Right ventricle myocardium inferior (tissue), 1 donor: Measurements from ENCODE around the gene STAB2. TPM values are rescaled to one million over a fixed set of nuclear protein-coding genes. Genes with fewer than 3 reads are reported as not detected.

Experiments
- ATAC-seq: fragments of 200-7000 bp; cut with Tn5 transposase; one replicate; pipeline ENCODE4 v1.9.1; 2020; ENCODE audit warnings: mild to moderate bottlenecking, moderate library complexity
- DNase-seq: peaks from one replicate; pipeline ENCODE4 v3.0.0; 2021; ENCODE audit errors: missing footprints
- intact Hi-C: fragments of 100-400 bp; cut with DNase I; formaldehyde crosslinking; loops from one replicate; pipeline ENCODE4 v1.11.0; 2022
- long read RNA-seq: library from polyadenylated mRNA; unstranded; transcript quantifications from one replicate; pipeline ENCODE4 v2.0.0, GENCODE V29; 2021
- total RNA-seq: library from RNA; stranded (reverse); fragmentation: NEBNext Ultra II Directional; extraction: Animal tissue kit (Norgen Biotek cat#: 25700); gene quantifications from one replicate; pipeline ENCODE4 v1.2.1, GENCODE V29; 2021
- donor health status: DM: no; HTN: yes; CAD: no; lungs with severe emphysema.

STAB2 gene, protein sequence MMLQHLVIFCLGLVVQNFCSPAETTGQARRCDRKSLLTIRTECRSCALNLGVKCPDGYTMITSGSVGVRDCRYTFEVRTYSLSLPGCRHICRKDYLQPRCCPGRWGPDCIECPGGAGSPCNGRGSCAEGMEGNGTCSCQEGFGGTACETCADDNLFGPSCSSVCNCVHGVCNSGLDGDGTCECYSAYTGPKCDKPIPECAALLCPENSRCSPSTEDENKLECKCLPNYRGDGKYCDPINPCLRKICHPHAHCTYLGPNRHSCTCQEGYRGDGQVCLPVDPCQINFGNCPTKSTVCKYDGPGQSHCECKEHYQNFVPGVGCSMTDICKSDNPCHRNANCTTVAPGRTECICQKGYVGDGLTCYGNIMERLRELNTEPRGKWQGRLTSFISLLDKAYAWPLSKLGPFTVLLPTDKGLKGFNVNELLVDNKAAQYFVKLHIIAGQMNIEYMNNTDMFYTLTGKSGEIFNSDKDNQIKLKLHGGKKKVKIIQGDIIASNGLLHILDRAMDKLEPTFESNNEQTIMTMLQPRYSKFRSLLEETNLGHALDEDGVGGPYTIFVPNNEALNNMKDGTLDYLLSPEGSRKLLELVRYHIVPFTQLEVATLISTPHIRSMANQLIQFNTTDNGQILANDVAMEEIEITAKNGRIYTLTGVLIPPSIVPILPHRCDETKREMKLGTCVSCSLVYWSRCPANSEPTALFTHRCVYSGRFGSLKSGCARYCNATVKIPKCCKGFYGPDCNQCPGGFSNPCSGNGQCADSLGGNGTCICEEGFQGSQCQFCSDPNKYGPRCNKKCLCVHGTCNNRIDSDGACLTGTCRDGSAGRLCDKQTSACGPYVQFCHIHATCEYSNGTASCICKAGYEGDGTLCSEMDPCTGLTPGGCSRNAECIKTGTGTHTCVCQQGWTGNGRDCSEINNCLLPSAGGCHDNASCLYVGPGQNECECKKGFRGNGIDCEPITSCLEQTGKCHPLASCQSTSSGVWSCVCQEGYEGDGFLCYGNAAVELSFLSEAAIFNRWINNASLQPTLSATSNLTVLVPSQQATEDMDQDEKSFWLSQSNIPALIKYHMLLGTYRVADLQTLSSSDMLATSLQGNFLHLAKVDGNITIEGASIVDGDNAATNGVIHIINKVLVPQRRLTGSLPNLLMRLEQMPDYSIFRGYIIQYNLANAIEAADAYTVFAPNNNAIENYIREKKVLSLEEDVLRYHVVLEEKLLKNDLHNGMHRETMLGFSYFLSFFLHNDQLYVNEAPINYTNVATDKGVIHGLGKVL (N-terminal part only)
- total RNA-seq = 0.11 TPM
- long read RNA-seq = 0 reads

DNA sequence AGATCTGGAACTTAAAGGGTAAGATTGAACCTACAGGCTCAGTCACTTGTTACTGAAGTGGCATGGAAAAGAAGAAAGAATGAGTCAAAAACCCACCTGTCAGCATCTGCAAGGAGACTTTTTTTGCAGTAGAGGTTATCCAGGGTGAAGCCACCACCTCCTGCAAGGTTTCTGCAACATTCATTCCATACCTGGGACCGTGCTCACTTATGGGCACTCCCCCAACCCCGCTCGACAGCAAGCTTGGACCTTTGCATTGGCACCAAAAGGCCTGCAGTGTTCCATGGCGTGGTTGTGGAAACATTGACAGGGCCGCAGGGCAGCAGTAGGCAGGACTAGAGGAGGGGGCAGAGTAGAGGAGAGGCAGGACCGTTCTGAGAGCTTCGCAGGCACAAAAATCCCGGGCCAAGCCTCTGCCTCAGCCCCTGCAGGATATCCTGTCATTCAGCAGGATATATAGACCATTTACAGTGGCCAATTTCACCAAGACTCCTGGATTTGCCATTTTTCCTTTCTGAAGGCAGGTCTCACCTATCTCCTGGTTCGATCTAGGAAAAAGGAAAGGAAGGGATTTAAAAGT is at the start of gene STAB2:
Gene STAB2, plus strand, starts transcription at position 483 of the 580 bp plus-strand sequence. CDS start 204 bp downstream, outside the sequence.
- ATAC-seq (no peak), DNase-seq (no peak)
- intact Hi-C loops = no loop called here

DNA sequence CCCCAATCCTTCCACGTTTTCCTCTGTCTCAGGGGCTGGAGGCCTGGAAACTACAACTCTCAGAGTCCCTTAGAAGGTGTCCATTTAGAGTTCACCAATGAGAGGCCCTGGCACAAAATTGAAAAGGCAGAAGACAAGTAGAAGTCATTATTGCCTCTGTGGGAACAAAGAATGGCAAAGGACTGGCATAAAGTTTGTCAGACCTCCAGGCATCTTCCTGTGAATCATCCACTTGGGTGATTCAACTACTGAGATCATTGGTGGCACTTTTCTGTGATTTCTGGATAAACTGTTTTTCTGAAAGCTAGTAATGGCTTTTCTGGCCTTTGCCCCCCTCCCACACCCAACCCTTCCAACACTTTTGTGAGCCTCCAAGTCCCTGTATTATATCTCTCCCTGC is 48.7 kb upstream of the STAB2 start:
- ATAC-seq (no peak), DNase-seq (no peak)
- intact Hi-C loops = no loop called here

DNA sequence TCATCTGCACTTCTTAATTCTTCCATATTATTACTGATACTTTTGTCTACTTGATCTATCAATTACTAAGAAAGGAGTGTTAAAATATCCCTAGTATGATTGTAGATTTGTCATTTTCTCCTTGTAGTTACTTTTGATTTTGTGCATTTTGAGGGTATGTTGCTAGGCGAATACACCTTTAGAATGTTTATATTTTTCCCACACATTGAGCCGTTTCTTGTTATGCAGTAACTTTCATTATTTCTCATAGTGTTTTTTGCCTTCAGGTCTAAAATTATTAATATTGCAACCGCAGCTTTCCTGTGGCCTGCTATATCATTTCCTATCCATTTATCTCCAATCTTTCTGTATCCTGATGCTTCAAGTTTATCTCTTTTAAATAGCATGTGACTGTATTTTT is 46.8 kb upstream of the STAB2 start:
- intact Hi-C loops = no loop called here
- ATAC-seq (no peak), DNase-seq (no peak)

DNA sequence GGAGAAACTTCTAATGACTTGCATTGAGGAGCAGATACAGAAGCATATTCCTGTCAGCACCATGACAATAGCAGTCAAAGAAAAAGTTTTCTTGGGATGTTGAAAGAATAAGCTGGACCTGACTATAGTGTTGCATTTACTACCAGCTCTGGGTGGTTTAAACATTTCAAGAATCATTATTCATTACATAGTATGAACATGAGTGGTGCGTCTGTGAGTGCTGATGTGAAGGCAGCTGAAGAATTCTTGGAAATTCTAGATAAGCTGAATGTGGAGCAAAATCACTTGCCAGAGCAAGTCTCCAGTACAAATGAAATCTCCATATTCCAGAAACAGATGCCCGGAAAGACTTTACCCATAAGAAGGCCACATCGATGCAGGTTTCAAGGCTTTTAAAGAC is 45.0 kb upstream of the STAB2 start:
- DNase-seq = no peak
- intact Hi-C loops = no loop called here
- ATAC-seq = no peak

DNA sequence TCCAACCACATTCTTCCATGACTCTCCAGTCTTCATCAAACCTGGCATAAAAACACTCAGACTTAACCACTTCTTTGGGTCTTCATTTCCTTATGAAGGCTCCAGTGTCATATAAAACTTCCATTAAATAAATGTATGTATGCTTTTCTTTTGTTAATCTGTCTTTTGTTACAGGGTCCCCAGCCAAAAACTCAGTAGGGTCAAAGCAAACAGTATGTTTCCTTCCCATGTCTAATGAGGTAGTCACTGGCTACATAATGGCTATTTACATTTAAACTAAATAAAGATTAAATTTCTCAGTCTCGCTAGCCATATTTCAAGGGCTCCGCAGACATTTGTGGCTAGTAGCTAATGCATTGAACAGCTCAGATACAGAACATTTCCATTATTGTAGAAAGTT is 40.1 kb upstream of the STAB2 start:
- ATAC-seq = no peak
- intact Hi-C loops = loop anchor here (5.0 kb wide), 3 partner anchors 600 to 1610 kb away; no protein-coding TSS in a partner anchor
- DNase-seq = no peak

DNA sequence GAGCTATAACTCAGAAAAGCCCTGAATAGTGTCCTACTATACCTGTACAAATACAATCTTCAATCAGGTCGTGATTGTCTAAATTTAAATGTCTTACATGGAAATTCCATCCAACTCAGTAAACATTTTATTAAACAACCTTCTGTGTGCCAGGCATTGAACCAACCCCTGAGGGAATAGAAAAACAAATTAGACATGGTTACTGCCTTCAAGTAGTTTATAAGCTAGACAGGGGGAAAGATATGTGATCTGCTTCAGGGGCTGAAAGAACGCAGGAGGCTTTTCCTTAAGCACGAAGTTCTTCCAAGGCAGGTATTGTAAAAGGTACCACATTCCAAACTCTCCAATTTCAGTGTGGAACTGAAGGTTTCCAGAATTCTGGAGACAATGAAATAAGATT is 39.7 kb upstream of the STAB2 start:
- ATAC-seq (no peak), DNase-seq (no peak)
- intact Hi-C loops = loop anchor here (5.0 kb wide), 3 partner anchors 600 to 1610 kb away; no protein-coding TSS in a partner anchor

- intact Hi-C loops = loop anchor here (5.0 kb wide), 3 partner anchors 601 to 1611 kb away; no protein-coding TSS in a partner anchor
- DNase-seq = no peak
- ATAC-seq = no peak
Observed at GRCh38 chr12:103547929-103548328, 39.1 kb upstream of the STAB2 start.

DNA sequence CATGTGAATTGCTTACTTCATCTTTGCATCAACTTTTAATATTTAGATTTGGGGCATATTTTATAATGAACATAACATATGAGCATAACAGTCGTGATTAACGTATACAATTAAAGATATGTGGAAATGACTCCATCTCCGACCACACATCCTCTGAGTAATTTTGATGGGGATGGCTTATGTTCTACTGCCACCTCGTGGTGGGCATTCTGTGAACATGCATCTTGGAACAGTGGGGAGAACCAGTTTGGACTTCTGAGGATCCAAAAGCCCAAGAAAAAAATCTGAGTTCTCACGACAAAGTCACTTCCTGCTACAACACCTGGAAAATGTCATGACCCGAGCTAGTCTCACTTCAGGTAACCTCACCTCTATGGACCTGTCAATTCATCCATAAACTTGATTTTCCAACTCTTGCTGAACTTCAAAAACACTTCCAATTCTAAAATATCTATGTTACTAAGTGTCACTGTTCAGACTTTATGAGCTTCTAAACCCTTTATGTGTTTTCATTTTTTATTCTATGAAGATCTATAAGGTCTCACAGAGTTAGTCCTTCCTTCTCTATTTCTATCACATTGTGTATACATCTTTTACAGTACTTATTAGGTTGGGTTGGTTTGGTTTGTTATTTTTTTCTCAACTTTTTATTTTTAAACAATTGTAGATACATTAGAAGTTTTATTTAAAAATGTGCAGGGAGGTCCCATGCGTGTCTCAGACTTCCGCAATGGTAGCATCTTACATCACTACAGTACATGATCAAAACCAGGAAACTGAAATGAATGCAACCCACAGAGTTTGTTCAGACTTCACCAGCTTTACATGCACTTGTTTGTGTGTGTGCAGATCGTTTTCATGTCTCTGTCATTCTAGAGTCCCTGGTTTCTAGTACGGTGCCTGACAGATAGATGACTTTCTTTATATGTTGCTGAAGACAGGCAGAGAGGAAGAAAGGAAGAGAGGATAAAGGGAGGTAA is 38.2 kb upstream of the STAB2 start:
- DNase-seq = no peak
- peak; percentile 31 for ATAC-seq
- intact Hi-C loops = loop anchor here (5.0 kb wide), 3 partner anchors 602 to 1612 kb away; no protein-coding TSS in a partner anchor

DNA sequence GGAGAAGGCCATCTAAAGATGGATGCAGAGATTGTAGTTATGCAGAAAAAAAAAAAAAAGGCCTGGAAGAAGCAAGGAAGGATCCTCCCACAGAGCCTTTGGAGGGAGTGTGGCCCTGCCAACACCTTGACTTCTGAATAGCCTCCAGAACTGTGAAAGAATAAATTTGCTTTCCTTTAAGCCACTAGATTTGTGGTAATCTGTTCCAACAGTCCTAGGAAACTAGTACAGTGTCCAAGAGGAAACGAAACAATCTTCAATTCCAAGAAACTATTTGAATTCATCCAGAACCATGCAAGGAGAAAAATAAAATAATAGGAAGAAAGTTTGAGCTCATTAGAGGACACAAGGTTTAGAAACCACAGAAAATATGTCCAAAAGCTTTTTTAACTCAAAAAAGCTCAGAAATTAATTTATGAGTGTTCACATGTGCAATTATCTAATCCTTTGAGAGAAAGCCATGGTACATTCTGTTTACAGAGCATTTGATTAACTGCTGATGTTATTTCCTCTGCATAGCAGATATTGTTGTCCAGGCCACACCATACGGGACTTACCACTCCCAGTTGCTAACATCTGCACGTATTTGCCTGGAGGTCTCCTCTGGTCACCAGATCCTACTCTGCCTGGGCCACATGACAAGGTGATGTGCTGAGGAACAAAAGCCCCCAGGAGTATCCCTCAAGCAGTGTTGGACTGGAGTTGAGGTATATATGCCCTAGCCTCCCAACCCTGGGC is 30.0 kb upstream of the STAB2 start:
- peak; percentile 88 for ATAC-seq
- DNase-seq = no peak

GRCh38 chr12:103557628-103558010 is 29.5 kb upstream of the STAB2 start:
- intact Hi-C loops = no loop called here
- ATAC-seq = peak; percentile 11
- DNase-seq = no peak

More for the DNA sequence above, 30.0 kb upstream of the STAB2 start:
- intact Hi-C loops = no loop called here

DNA sequence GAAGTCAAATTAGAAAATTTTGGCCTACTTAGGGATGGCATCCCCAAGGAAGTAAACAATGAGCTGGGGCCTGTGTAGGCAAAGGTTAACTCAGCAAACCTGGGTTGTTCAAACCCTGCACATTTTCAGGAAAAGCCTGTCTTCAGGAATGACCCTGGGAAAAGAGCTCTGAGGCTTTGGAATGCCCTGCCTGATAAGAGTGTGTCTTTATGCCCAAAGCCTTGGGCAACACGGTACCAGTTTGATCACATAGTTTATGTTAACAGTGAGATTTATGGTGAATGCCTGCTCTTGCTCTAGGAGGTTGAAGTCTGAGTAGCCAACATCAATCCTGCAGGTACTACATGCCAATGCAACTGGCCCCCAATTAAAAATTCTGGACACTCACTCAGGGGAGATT is 28.2 kb upstream of the STAB2 start:
- ATAC-seq (no peak), DNase-seq (no peak)
- intact Hi-C loops = no loop called here

- intact Hi-C loops = no loop called here
- DNase-seq (no peak), ATAC-seq (no peak)
Observed at GRCh38 chr12:103560604-103561101, 26.4 kb upstream of the STAB2 start.

DNA sequence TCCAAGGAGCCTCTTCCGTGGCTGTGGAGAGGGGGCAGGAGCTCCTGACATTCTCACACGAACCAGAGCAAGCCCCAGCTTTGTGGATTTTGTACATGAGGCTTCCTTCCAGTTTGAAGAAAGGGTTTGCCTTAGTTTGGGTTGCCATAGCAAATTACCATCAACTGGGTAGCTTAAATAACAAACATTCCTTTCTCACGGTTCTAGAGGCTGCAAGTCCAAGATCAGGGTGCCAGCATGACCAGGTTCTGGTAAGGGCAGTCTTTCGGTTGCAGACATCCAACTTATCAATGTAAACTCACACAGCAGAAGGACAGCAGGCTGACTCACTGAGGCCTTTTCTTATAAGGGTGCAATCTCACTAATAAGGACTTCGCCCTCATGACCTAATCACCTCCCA is 25.9 kb upstream of the STAB2 start:
- ATAC-seq = no peak

GRCh38 chr12:103566398-103566797 is 20.7 kb upstream of the STAB2 start:
- ATAC-seq = no peak
- intact Hi-C loops = no loop called here
- DNase-seq = no peak

More for the DNA sequence above, 25.9 kb upstream of the STAB2 start:
- intact Hi-C loops = no loop called here
- no peak for DNase-seq

- intact Hi-C loops = no loop called here
- ATAC-seq (no peak), DNase-seq (no peak)
Observed at GRCh38 chr12:103569278-103569677, 17.8 kb upstream of the STAB2 start.

DNA sequence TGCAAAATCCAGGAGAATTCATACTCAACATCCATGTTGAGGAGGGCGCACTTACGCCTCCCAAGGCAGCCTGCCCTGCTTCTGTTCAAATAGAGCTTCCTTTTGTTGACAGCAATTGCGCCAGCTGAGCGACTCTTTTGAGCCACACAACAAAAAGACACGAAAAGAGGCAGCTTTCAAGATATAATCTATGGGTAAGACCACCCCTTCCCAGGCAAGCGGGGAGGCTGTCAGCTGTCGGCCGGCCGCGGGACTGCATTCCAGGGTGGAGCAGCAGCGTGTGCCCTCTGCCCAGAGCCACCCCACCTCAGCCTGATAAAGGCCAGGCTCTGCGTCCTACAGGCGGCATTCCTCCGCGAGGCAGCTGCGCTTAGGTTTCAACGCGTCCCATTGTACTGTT is 15.8 kb upstream of the STAB2 start:
- intact Hi-C loops = loop anchor here (10.0 kb wide), 1 partner anchor 174 kb away; no protein-coding TSS in a partner anchor
- DNase-seq (no peak), ATAC-seq (peak; percentile 83)
